ENCODE measurements around the gene ST6GALNAC4.

The ST6GALNAC4 gene

DNA sequence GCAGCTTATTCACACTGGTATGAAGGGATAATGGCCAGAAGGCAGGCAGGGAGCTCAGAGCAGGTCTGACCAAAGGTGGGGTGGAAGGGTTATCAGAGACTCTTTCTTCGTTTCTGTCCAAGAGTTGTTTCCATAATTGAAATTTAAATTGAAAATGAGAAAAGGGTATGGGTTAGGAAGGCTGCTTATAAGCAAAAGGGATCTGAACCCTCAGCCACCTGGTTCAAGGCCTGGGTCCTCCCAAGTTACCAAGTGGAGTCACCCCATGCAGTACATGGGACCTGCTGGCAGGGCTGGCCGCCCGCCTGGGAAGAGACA, 46.2 kb upstream of the ST6GALNAC4 start:
- H3K27ac ChIP-seq (ENCODE audit: low read depth, low read length) = no peak overlapping the region
- no peaks in the 10 kb centered on the region; the same call in 1 of the 2 replicates for H3F3A ChIP-seq (ENCODE audit: control insufficient read depth, insufficient read depth)
- H3K79me2 ChIP-seq (ENCODE audit: control insufficient read depth, low read length) = peaks cover 100% of the 10 kb centered on the region
- H3K4me2 ChIP-seq (ENCODE audit: low read length) = no peak overlapping the region; the same call in 1 of the 2 replicates
- H3K9me2 ChIP-seq (replicated peaks; ENCODE audit: control insufficient read depth, low read length) = no peaks in the 10 kb centered on the region
- H3K27me3 ChIP-seq (ENCODE audit: control insufficient read depth, low read length) = no peaks in the 10 kb centered on the region
- peaks cover 66% of the 10 kb centered on the region for H3K36me3 ChIP-seq (ENCODE audit: control insufficient read depth, low read length)
- TF ChIP-seq, protein P1, sequence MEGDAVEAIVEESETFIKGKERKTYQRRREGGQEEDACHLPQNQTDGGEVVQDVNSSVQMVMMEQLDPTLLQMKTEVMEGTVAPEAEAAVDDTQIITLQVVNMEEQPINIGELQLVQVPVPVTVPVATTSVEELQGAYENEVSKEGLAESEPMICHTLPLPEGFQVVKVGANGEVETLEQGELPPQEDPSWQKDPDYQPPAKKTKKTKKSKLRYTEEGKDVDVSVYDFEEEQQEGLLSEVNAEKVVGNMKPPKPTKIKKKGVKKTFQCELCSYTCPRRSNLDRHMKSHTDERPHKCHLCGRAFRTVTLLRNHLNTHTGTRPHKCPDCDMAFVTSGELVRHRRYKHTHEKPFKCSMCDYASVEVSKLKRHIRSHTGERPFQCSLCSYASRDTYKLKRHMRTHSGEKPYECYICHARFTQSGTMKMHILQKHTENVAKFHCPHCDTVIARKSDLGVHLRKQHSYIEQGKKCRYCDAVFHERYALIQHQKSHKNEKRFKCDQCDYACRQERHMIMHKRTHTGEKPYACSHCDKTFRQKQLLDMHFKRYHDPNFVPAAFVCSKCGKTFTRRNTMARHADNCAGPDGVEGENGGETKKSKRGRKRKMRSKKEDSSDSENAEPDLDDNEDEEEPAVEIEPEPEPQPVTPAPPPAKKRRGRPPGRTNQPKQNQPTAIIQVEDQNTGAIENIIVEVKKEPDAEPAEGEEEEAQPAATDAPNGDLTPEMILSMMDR (IDR thresholded peaks at IDR 0.05; ENCODE audit: low read depth, low read length, poor library complexity, severe bottlenecking) = no peak
- TF ChIP-seq EZH2phosphoT487 (IDR thresholded peaks at IDR 0.05; ENCODE audit: borderline replicate concordance, low read length) = no peak
- peaks cover 60% of the 10 kb centered on the region for H4K20me1 ChIP-seq (ENCODE audit: control insufficient read depth, insufficient read depth, low read depth, low read length)
- H3K9me3 ChIP-seq (ENCODE audit: control insufficient read depth, insufficient read depth, low read length) = no peaks in the 10 kb centered on the region
- H3K4me1 ChIP-seq (ENCODE audit: control insufficient read depth, low read length) = peaks cover 96% of the 10 kb centered on the region
- H3K4me3 ChIP-seq (ENCODE audit: low read length) = no peak overlapping the region

GRCh38 chr9:127962278-127962677, 45.4 kb upstream of the ST6GALNAC4 start:
- H4K20me1 ChIP-seq (ENCODE audit: control insufficient read depth, insufficient read depth, low read depth, low read length) = peaks cover 54% of the 10 kb centered on the region
- no peak overlapping the region for H3K4me3 ChIP-seq (ENCODE audit: low read length)
- no peaks in the 10 kb centered on the region for H3K27me3 ChIP-seq (ENCODE audit: control insufficient read depth, low read length)
- H3K36me3 ChIP-seq (ENCODE audit: control insufficient read depth, low read length) = peaks cover 69% of the 10 kb centered on the region
- H3K4me2 ChIP-seq (ENCODE audit: low read length) = no peak overlapping the region
- H3K4me1 ChIP-seq (ENCODE audit: control insufficient read depth, low read length) = peaks cover 93% of the 10 kb centered on the region
- TF ChIP-seq, protein P1 (IDR thresholded peaks at IDR 0.05; ENCODE audit: low read depth, low read length, poor library complexity, severe bottlenecking) = no peak
- TF ChIP-seq EZH2phosphoT487 (IDR thresholded peaks at IDR 0.05; ENCODE audit: borderline replicate concordance, low read length) = no peak
- peaks cover 100% of the 10 kb centered on the region for H3K79me2 ChIP-seq (ENCODE audit: control insufficient read depth, low read length)
- no peaks in the 10 kb centered on the region for H3K9me2 ChIP-seq (replicated peaks; ENCODE audit: control insufficient read depth, low read length)
- no peak overlapping the region for H3K27ac ChIP-seq (ENCODE audit: low read depth, low read length)
- no peaks in the 10 kb centered on the region for H3K9me3 ChIP-seq (ENCODE audit: control insufficient read depth, insufficient read depth, low read length)
- no peaks in the 10 kb centered on the region; the same call in 1 of the 2 replicates for H3F3A ChIP-seq (ENCODE audit: control insufficient read depth, insufficient read depth)

DNA sequence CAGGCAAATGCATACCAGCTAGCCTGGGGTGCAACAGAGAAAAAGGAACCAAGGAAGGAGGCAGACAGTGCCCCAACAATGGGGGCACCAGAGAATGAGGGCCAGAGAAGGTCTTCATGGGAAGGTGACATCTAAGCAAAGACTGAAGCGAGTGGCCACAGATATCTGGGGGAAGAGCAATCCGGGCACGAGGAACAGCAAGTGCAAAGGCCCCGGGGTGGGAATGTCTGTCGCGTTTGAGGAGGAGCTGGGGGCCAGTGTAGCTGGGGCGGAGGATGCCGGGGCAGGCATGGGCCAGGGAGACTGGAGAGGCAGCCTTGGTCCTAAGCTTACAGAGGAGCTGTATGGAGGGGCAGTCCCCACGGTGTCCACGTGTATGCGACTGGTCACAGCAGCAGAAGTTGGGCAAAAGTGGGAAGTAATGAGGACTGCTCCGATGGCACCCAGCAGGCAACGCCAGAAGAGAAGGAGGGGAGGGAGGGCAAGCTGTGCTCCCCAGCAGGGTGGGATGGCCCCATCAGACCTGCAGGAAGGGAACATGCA, 44.8 kb upstream of the ST6GALNAC4 start:
- Histone ChIP-seq H3K4me2 (ENCODE audit: low read length) (no peak overlapping the region), H3K9me3 (ENCODE audit: control insufficient read depth, insufficient read depth, low read length) (no peaks in the 10 kb centered on the region), H3K4me1 (ENCODE audit: control insufficient read depth, low read length) (peaks cover 91% of the 10 kb centered on the region), H3K27me3 (ENCODE audit: control insufficient read depth, low read length) (no peaks in the 10 kb centered on the region), H4K20me1 (ENCODE audit: control insufficient read depth, insufficient read depth, low read depth, low read length) (peaks cover 48% of the 10 kb centered on the region), H3K9me2 (replicated peaks; ENCODE audit: control insufficient read depth, low read length) (no peaks in the 10 kb centered on the region), H3K27ac (ENCODE audit: low read depth, low read length) (no peak overlapping the region), H3K79me2 (ENCODE audit: control insufficient read depth, low read length) (peaks cover 100% of the 10 kb centered on the region), H3K4me3 (ENCODE audit: low read length) (no peak overlapping the region), H3F3A (ENCODE audit: control insufficient read depth, insufficient read depth) (no peaks in the 10 kb centered on the region; the same call in 1 of the 2 replicates), H3K36me3 (ENCODE audit: control insufficient read depth, low read length) (peaks cover 63% of the 10 kb centered on the region)
- TF ChIP-seq EZH2phosphoT487 (IDR thresholded peaks at IDR 0.05; ENCODE audit: borderline replicate concordance, low read length) = no peak
- TF ChIP-seq, protein P1 (IDR thresholded peaks at IDR 0.05; ENCODE audit: low read depth, low read length, poor library complexity, severe bottlenecking) = no peak

Measured in DOHH2 (cell line).